NCI-H1436 (cell line): Measurements from ENCODE around the gene CACNA2D1.

ENCODE experiments used
- DNase-seq: peaks from one replicate; lab custom pipeline; 2025; lab: John Stamatoyannopoulos, UW

The CACNA2D1 gene

GRCh38 chr7:82230811-82231581, 212.6 kb downstream of the CACNA2D1 start:
- no peak for DNase-seq

DNA sequence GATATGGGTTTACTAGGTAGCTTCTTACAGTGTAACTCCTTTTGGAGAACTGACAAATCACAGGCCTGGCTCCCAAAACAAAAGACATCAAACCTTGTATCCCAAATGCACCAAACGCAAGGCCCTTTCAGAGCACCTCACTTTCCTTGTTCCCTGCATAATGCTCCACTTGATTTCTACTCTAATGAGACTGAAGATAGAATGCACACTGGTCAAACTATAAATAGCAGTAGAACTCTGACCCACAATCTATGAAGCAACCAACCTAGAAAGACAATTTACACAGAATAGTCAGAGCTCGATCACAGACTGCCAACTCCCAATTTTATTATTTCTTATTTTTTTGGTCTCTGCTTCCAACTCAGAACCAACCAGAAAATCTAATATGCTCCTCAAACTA, 214.4 kb downstream of the CACNA2D1 start:
- DNase-seq, result no peak

- no peak for DNase-seq
Measured at GRCh38 chr7:82226191-82226590, 217.4 kb downstream of the CACNA2D1 start.

- no peak for DNase-seq
Measured at GRCh38 chr7:82224529-82224928, 219.0 kb downstream of the CACNA2D1 start.

- DNase-seq, result no peak
Measured at GRCh38 chr7:82223580-82223979, 220.0 kb downstream of the CACNA2D1 start.

DNA sequence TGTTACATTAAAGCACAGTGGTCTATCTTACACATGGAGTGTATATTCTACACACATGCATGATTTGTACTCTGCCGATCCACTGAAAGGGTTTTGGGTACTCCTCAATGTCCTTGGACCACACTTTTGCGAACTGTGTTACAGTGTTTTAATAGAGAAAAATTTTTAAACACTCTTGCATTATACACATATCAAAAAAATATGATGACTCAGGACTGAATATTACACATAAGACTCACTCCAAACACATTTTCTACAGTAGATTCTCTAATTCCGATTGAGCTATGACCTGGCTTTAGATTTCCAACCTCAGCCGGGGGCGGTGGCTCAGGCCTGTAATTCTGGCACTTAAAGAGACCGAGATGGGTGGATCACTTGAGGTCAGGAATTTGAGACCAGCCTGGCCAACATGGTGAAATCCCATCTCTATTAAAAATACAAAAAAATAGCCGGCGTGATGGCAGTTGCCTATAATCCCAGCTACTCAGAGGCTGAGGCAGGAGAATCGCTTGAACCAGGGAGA, 222.4 kb downstream of the CACNA2D1 start:
- no peak for DNase-seq

DNA sequence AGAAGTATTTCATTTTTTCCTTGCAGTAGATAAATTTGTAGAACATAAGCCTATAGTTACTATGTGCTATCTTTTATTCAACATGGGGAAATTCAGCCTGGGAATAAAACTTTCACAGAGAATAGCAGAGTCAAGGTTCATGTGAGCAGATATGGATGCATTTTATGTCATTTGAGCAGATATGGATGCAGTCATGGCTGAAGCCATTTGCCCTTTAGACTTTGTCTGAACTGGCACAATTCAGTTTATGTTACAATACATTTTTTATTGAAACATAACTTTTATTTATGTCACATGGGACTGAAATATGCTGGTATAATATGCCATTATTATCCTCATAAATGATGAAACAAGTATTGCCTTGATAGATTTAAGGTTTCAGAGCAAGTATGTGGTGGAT, 231.1 kb downstream of the CACNA2D1 start:
- no peak for DNase-seq

GRCh38 chr7:82211333-82211732, 232.2 kb downstream of the CACNA2D1 start:
- no peak for DNase-seq

DNA sequence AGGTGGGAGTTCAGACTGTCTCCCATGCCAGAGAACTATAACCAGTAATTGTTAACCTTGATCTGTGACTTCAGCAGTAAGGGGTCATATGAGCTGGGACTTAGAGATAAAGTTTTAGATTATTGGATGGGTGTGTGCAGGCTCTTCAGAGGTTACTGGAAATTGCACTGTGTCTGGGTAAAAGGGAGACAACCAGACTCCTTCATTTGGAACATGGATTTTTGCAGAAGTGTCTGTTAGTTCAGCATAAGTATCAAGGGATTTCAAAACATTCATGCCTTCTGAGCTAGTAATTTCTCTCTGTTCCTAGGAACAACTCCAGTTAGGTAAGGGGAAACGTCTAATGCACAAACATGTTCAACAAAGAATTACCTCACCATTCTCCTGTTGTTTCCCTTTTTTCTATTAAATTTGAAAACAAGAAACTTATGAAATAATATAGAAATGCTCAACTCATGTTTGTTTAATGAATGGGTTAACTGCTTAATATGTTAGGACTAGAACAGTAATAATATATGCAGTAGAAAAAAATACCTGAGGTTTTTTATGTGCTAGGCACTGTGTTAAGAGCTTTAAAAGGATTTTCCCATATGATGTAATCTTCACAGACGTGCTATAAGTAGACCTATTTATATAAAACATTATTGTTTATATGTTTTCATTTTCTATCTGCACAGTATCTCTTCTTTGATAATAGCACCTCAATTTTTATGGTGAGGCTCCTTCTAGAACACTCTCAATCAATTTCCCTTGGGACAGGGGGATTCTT, 233.0 kb downstream of the CACNA2D1 start:
- DNase-seq, result no peak

- DNase-seq, result no peak
Measured at GRCh38 chr7:82209179-82209747, 234.3 kb downstream of the CACNA2D1 start.

DNA sequence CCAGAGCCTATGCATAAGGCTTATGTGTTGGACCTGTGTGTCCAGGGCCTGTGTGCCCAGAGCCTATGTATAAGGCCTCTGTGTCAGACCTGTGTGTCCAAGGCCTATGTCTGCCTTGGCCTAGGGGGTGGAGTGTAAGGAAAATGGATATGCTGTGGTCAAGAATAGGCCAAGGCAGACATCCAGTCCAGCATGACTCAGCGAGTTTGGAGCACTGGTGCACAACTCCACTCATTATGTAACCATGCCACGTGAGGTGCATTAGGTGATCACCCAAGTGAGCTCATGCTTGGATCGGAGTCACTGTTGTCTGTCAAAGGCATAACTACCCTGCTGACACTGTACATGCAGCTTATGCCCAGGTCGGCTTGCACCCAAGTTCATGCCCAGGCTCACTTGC, 238.9 kb downstream of the CACNA2D1 start:
- DNase-seq, result no peak

- DNase-seq, result no peak
Measured at GRCh38 chr7:82202965-82203364, 240.6 kb downstream of the CACNA2D1 start.

- no peak for DNase-seq
Measured at GRCh38 chr7:82202107-82202506, 241.5 kb downstream of the CACNA2D1 start.

- DNase-seq, result no peak
Measured at GRCh38 chr7:82200601-82201000, 243.0 kb downstream of the CACNA2D1 start.

DNA sequence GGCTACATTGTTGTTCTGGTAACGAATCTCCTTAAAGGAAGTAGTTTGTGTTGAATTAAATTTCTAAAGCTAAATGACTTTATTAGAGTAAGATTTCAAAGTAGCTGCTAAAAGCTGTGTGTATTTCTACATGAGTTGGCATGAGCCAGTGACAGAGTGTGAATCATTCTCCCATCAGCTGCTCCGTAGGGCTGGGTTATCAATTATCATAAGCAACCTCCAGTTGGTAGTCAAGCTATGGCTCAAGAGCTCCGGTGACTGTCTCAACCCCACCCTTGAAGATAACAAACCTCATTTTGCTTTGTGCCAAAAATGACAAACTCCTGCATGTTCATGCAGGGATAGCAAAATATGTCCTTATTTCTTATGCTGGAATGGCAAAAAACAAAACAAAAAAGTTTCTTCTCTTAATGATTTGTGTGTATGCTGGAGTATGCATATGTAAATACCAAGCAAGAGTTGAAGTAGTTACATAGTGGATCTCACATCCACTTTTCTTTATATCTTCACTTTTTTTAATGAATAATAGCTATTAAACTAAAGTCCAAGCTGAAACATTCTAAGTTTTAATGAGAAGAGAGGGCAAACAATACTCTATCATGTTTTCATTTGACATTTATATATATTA, 249.4 kb downstream of the CACNA2D1 start:
- DNase-seq, result no peak

DNA sequence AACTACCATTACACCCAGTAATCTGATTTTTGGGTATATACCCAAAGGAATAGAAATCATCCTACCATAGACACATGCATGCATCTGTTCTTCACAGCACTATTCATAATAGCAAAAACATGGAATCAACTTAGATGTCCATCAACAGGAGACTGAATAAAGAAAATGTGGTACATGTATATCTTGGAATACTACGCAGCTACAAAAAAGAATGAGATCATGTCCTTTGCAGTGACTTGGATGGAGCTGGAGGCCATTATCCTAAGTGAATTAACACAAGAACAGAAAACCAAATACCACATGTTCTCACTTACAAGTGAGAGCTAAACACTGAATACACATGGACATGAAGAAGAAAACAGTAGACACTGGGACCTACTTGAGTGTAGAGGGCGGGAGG, 254.9 kb downstream of the CACNA2D1 start:
- no peak for DNase-seq

GRCh38 chr7:82185443-82185842, 258.1 kb downstream of the CACNA2D1 start:
- no peak for DNase-seq

DNA sequence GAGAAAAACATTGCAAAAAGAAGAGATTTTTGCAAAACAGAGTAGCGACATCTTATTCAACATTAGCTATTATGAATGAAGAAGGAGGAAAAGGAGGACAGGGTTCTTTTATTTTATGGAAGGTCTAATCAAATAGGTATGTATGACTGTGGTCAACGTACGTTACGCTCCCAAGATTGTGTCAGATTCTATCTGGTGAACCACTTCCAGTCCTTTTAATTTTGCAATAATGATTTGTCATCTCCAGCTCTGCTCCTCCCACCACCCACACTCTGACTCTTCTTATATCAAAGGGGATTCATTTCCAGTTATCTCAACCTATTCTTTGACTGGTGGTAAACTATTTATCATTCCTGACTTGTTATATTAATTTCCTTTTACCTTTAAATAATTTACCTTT, 259.9 kb downstream of the CACNA2D1 start:
- DNase-seq, result no peak

- no peak for DNase-seq
Measured at GRCh38 chr7:82179311-82179710, 264.3 kb downstream of the CACNA2D1 start.

GRCh38 chr7:82175319-82175718, 268.3 kb downstream of the CACNA2D1 start:
- no peak for DNase-seq

DNA sequence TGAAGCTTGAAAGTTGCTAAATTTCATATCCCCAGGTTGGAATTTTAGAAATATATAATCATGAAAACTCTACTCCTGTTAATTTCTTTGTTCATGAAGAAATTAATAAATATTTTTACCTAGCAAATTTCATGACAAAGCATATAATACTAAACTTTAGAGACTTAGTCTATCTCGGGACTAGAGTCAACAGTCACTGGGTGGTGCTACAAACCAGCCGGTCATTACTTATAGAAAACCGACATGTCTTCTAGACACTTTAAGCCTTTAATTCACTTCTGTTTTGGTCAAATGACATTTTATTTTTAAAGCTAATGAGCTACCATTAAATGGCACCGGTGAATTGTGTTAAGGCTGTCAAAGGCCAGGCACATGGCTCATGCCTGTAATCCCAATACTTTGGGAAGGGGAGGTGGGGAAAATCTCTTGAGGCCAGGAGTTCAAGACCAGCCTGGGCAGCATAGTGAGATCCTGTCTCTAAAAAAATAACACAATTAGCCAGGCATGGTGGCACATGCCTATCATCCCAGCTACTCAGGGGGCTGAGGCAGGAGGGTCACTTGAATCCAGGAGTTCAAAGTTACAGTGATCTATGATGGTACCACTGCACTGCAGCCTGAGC, 270.1 kb downstream of the CACNA2D1 start:
- DNase-seq, result no peak

DNA sequence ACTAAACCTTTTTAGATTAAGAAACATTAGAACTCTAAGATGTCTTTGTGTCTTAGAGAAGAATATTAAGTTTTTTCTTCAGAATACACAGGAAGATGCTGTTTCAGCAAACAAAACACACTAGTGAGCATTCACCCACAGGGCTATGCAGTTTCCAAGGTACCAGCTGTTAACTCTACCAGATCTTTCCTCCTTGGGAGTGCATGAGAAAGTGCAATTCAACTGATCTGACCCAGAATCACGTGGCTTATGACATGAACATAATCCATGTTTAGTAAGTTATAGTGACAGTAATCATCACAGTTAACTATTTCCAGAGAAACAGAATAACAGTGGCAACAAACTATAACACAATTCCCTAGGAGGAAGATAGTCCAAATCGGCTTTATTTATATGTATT, 270.7 kb downstream of the CACNA2D1 start:
- no peak for DNase-seq
